Panc1 (cell line): Measurements from ENCODE around the gene HSPA4. TPM values are rescaled to one million over a fixed set of nuclear protein-coding genes. Genes with fewer than 3 reads are reported as not detected.
A peak's percentile ranks its signal among the peaks of the same experiment; 100 is the strongest.

Experiments used
- ATAC-seq: fragments of 200-7000 bp; cut with Tn5 transposase; 2 replicates; pipeline ENCODE4 v1.9.1; 2020; ENCODE audit warnings: mild to moderate bottlenecking, moderate library complexity
- BruUV-seq: library from RNA; stranded (reverse); fragments of 400-500 nt; replicated peaks from 2 replicates; lab custom pipeline; 2021; lab: Mats Ljungman, UMichigan
- CTCF ChIA-PET: fragments of 300-600 bp; sonication (Branson Sonifier 250); formaldehyde crosslinking; loops from one replicate; lab custom pipeline; 2022; ENCODE audit warnings: antibody characterized with exemption; lab: Charles Lee
- POLR2A ChIA-PET: fragments of 300-600 bp; sonication (Branson Sonifier 250); formaldehyde crosslinking; loops from one replicate; lab custom pipeline; 2022; ENCODE audit warnings: antibody characterized with exemption; lab: Charles Lee
- DNase-seq: peaks from one replicate; pipeline ENCODE4 v3.0.0-alpha.2; 2010; ENCODE audit warnings: low read depth, low spot score
- H3K27ac ChIP-seq: 2 replicates; pipeline ENCODE4 v1.5.1; 2011; ENCODE audit warnings: mild to moderate bottlenecking, low read length, inconsistent platforms
- H3K27me3 ChIP-seq: fragments of 200-500 bp; sonication (Bioruptor generic); 2 replicates; pipeline ENCODE4 v1.6.0; 2014; ENCODE audit warnings: low read length, inconsistent platforms; ENCODE audit not compliant: control insufficient read depth, insufficient read depth
- H3K36me3 ChIP-seq: fragments of 200-500 bp; sonication (Bioruptor generic); 2 replicates; pipeline ENCODE4 v1.5.1; 2014; ENCODE audit warnings: inconsistent platforms, mild to moderate bottlenecking, low read length, moderate library complexity; ENCODE audit not compliant: control insufficient read depth, insufficient read depth
- H3K4me1 ChIP-seq: 2 replicates; pipeline ENCODE4 v1.5.1; 2011; ENCODE audit warnings: inconsistent platforms, mild to moderate bottlenecking, low read length, moderate library complexity; ENCODE audit not compliant: control insufficient read depth, insufficient read depth
- H3K4me3 ChIP-seq, 2 experiments: 2 replicates each; pipeline ENCODE4 v1.5.1; 2011 to 2012; ENCODE audit warnings: low read depth in 2 of 2, low read length in 2 of 2, mild to moderate bottlenecking in 2 of 2, inconsistent platforms in 1 of 2, moderate library complexity in 1 of 2
- H3K9me3 ChIP-seq: fragments of 200-500 bp; sonication (Bioruptor generic); 2 replicates; pipeline ENCODE4 v1.5.1; 2014; ENCODE audit warnings: low read depth, mild to moderate bottlenecking, inconsistent platforms, low read length, moderate library complexity; ENCODE audit not compliant: control insufficient read depth, insufficient read depth
- CTCF ChIP-seq: fragments of 450-650 bp; IDR thresholded peaks from 2 replicates; pipeline ENCODE4 v1.5.1; 2017; ENCODE audit warnings: mild to moderate bottlenecking
- POLR2AphosphoS5 ChIP-seq: IDR thresholded peaks from 2 replicates; pipeline ENCODE4 v1.6.1; 2012; ENCODE audit warnings: mild to moderate bottlenecking, low read depth, low read length, moderate library complexity
- SIN3A ChIP-seq: IDR thresholded peaks from 2 replicates; pipeline ENCODE4 v1.6.1; 2012; ENCODE audit warnings: low read depth, mild to moderate bottlenecking, low read length, moderate library complexity, borderline replicate concordance; ENCODE audit not compliant: insufficient read depth
- TCF7L2 ChIP-seq: IDR thresholded peaks from 2 replicates; pipeline ENCODE4 v1.6.1; 2011; ENCODE audit warnings: mild to moderate bottlenecking, low read depth, low read length, inconsistent platforms
- in situ Hi-C: cut with HindIII; loops from 2 replicates; pipeline ENCODE4 v1.10.0; 2016; ENCODE audit warnings: low sequenced_read_pairs, low pct_unique_long_range_greater_than_20kb
- intact Hi-C: fragments of 100-400 bp; cut with micrococcal nuclease; formaldehyde crosslinking; loops from one replicate; pipeline ENCODE4 v1.10.0; 2022; ENCODE audit not compliant: unreplicated experiment
- total RNA-seq: library from RNA; stranded (reverse); gene quantifications from one replicate; pipeline ENCODE4 v1.2.1, GENCODE V29; 2021; ENCODE audit not compliant: unreplicated experiment
- TF ChIP-seq, protein P1 (sequence below), 2 experiments: IDR thresholded peaks; 2 replicates each; pipeline ENCODE4 v1.6.1; 2011 to 2012; ENCODE audit warnings: low read depth in 2 of 2, control low read depth in 1 of 2, low read length in 1 of 2, mild to moderate bottlenecking in 1 of 2, moderate library complexity in 1 of 2; ENCODE audit not compliant: insufficient read depth in 1 of 2

Gene HSPA4
- total RNA-seq, 1 experiment from 2014 or later = 247 TPM

DNA sequence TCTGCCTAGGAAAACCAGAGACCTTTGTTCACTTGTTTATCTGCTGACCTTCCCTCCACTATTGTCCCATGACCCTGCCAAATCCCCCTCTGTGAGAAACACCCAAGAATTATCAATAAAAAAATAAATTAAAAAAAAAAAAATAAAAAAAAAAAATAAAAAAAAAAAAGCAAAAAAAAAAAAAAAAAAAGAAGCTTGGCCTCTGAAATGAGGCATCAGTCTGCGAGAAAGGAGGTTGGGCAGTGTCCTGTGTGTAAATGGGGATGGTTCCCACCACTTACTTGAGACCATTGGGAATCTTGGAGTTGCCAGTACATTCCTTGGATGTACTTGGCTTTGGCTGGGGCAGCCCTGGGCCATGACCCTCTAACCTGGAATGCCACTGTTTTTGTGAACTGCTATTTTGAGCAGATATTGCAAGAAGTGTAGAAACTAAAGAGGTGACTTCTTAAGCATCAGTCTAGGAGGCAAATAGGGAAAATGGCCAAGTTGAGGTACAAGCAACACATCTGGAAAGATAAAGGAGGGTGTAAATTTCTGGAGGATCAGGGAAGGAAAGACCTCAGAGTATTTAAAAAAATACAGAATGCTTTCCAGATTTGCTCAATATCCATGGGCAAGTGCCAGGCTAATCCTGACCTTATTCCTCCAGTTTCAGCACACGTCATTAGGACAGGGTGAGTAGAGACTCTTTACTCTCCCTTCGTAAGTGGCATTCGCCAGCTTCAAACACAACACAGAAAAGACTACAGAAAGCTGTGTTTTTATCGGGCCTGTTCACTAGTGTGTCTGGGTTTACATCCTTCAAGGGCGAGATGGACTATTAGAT lies 58.1 kb downstream of the HSPA4 start:
- peaks cover 9% of the 10 kb centered on the region for H3K4me1 ChIP-seq
- ChIA-PET POLR2A (no interaction called here), CTCF (interaction anchor here (0.9 kb wide), 1 partner anchor 138 kb away, joined by 5 read pairs; no protein-coding TSS in a partner anchor)
- intact Hi-C loops = loop anchor here (2.0 to 5.0 kb wide), 3 partner anchors 139 to 502 kb away; partner anchors contain the start of gene FSTL4
- TF ChIP-seq SIN3A (no peak), POLR2AphosphoS5 (no peak), TCF7L2 (no peak), CTCF (no peak)
- TF ChIP-seq, protein P1, sequence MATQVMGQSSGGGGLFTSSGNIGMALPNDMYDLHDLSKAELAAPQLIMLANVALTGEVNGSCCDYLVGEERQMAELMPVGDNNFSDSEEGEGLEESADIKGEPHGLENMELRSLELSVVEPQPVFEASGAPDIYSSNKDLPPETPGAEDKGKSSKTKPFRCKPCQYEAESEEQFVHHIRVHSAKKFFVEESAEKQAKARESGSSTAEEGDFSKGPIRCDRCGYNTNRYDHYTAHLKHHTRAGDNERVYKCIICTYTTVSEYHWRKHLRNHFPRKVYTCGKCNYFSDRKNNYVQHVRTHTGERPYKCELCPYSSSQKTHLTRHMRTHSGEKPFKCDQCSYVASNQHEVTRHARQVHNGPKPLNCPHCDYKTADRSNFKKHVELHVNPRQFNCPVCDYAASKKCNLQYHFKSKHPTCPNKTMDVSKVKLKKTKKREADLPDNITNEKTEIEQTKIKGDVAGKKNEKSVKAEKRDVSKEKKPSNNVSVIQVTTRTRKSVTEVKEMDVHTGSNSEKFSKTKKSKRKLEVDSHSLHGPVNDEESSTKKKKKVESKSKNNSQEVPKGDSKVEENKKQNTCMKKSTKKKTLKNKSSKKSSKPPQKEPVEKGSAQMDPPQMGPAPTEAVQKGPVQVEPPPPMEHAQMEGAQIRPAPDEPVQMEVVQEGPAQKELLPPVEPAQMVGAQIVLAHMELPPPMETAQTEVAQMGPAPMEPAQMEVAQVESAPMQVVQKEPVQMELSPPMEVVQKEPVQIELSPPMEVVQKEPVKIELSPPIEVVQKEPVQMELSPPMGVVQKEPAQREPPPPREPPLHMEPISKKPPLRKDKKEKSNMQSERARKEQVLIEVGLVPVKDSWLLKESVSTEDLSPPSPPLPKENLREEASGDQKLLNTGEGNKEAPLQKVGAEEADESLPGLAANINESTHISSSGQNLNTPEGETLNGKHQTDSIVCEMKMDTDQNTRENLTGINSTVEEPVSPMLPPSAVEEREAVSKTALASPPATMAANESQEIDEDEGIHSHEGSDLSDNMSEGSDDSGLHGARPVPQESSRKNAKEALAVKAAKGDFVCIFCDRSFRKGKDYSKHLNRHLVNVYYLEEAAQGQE (IDR thresholded peaks at IDR 0.05; ENCODE audit: insufficient read depth in 1 of 2, low read depth in 2 of 2, low read length in 1 of 2) = no peak
- DNase-seq (no peak), ATAC-seq (no peak)
- H3K27me3 ChIP-seq = no peaks in the 10 kb centered on the region
- H3K9me3 ChIP-seq = no peaks in the 10 kb centered on the region
- BruUV-seq = no TSS peak
- H3K36me3 ChIP-seq = peaks cover 4% of the 10 kb centered on the region
- in situ Hi-C loops = no loop called here
- no peak overlapping the region for H3K4me3 ChIP-seq
- no peak overlapping the region for H3K27ac ChIP-seq

- H3K4me3 ChIP-seq = no peak overlapping the region
- ChIA-PET CTCF (interaction anchor here (0.9 kb wide), 1 partner anchor 137 kb away, joined by 5 read pairs; no protein-coding TSS in a partner anchor), POLR2A (no interaction called here)
- intact Hi-C loops = loop anchor here (1.0 to 5.0 kb wide), 4 partner anchors 138 to 502 kb away; partner anchors contain the start of gene FSTL4
- BruUV-seq = no TSS peak
- no peak overlapping the region for H3K27ac ChIP-seq
- no peaks in the 10 kb centered on the region for H3K27me3 ChIP-seq
- TF ChIP-seq POLR2AphosphoS5 (no peak), CTCF (no peak), SIN3A (no peak), TCF7L2 (no peak)
- TF ChIP-seq, protein P1 (IDR thresholded peaks at IDR 0.05; ENCODE audit: insufficient read depth in 1 of 2, low read depth in 2 of 2, low read length in 1 of 2) = no peak
- DNase-seq = no peak
- in situ Hi-C loops = no loop called here
- no peaks in the 10 kb centered on the region for H3K9me3 ChIP-seq
- H3K4me1 ChIP-seq = peaks cover 9% of the 10 kb centered on the region
- H3K36me3 ChIP-seq = peaks cover under 1% of the 10 kb centered on the region; the same call in 1 of the 2 replicates
- ATAC-seq = 0 out of 2 replicates have a peak, but pooled peaks have one; percentile 36
Measured at GRCh38 chr5:133110709-133111108, 58.9 kb downstream of the HSPA4 start.
